ENCODE data around the gene CASZ1.

The CASZ1 gene

DNA sequence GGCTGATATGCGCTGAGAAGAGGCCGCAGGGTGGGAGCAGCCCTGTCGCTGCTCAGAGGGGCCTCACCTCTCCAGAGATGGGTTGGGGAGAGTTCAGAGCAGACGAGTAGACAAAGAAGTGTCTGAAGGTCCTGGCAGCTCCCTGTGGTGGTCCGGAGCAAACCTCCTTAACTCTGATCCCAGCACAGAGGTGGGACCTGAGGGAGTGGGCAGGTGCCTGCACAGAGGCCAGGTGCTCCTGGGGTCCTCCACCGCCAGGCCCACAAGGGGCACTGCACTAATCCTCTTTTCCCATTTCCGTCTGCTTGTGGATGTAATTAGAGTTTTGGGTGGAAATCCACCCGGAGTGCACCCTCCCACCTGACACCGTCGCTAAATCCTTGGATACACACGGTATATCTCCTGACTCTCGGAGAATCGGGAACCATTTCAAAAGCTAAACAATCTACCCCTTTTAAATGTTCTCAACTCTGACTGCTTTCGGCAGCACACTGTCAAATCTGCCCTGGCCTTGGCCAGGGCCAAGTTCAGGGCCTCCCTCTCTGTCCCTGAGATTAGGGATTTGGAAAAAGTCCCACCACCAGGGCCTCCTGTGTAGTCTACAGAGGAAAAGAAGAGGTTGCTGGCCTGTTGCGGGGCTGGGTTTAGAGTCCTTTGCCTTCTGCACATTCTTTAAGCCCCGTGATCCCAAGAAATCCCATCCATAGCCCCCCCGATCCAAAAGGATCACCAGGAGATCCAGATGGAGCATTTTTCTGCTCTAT lies 22.4 kb downstream of the CASZ1 start:
- no peak for DNase-seq (ENCODE audit: low read depth)

- DNase-seq (ENCODE audit: low read depth): no peak
These were observed 23.1 kb downstream of the CASZ1 start for GRCh38 chr1:10773376-10773775.

DNA sequence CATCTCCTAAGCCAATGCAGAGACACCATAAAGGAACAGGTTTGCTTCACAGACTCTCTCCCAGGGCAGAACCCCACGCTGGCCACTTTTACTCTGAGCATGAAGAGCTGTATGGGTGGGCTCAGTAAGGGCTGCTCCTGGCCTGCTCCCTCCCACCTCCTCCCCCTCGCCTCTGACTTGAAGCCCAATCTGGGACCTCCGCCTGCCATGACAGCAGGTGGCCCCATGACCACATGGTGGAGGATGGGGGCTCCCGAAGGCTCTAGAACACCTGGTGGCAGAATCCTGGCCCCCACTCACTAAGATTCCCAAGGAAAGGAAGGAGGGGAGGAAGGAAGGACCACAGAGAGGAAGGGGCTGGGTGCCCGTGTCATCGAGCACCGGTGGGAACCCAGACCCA lies 23.7 kb downstream of the CASZ1 start:
- no peak for DNase-seq (ENCODE audit: low read depth)

DNA sequence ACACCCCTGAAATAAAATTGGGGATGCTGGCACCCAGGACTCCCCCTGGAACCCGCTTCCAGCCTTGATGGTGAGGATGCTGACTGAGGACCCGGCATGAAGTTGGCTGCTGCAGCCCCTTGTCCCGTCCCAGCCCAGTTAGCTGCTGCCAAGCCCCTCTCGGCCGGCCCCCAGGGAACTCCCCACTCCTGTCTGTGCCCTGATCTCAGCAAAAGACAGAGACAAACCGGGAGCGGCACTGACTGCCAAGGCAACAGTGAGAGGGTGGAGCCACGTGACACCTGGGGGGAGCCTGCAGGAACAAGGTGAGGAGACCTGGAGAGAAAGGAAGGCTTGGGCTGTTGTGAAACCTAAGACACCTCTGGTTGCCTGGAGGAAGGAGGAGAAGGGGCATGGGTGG lies 24.7 kb downstream of the CASZ1 start:
- DNase-seq (ENCODE audit: low read depth): no peak

DNA sequence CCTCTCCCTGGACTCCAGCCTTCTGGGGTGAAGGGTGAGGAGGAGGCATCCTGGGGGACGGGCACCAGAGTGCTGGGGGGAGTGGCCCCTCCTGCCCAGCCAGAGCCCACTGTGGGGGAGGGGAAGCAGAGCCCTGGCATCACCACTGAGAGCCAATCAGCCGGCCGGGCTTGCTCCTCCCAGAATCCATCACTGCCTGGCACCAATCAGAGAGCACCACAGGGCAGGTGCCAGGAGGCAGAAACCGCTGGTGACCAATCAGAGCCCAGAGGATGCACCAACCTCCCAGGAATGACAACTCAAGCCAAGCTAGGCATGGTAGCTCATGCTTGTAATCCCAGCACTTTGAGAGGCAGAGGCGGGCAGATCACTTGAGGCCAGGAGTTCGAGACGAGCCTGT lies 27.9 kb downstream of the CASZ1 start:
- DNase-seq (ENCODE audit: low read depth): no peak

- DNase-seq (ENCODE audit: low read depth): no peak
These were observed 29.2 kb downstream of the CASZ1 start for GRCh38 chr1:10767282-10767681.

DNA sequence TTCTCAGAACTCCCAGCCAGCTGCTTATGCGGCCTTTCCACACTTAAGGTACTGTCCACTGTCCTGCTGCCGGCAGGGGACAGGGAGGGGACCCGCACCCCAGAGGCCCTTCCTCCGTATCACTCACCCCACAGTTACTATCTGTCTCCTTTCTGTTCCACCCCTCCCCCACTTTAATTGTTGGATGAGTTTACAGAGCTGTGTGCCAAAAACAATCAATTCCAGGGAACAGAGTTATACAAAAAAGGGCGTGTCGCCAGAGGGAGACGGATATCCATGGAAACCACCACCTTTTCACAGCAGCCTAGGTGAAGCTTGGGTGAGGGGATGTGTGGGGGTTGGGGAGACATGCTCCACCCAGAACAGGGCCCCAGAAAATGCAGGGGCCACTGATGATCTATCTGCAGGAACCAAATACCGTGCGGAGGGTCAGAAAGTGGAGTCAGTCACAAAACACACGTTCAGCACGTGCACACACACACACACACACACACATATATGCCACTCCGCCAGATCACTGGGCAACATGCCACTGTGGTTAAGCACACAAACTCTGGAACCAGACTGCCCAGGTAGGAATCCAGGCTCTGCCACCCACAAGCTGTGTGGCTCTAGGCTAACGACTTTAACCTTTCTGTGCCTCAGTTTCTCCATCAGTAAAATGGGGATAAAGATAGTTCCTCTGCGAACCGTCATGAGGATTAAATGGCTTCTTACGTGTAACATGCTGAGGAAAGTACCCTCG lies 30.5 kb downstream of the CASZ1 start:
- no peak for DNase-seq (ENCODE audit: low read depth)

DNA sequence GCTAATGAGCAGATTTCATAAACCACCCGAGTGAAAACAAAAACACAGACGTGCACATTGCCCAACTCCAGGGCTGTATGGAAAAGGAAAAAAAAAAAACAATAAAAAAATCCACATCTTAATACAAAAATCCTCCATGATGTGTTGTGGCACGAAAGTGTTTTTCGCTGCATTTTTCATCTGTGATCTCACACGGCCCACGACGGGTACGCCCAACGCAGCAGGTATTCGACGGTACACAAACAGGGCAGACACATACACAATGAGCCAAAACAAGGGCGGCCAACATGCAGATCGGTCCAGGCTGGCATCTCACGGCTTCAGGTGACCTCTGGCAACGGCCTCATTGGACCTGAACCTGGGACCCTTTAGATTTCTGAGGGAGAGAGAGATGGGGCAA lies 31.1 kb downstream of the CASZ1 start:
- no peak for DNase-seq (ENCODE audit: low read depth)

DNA sequence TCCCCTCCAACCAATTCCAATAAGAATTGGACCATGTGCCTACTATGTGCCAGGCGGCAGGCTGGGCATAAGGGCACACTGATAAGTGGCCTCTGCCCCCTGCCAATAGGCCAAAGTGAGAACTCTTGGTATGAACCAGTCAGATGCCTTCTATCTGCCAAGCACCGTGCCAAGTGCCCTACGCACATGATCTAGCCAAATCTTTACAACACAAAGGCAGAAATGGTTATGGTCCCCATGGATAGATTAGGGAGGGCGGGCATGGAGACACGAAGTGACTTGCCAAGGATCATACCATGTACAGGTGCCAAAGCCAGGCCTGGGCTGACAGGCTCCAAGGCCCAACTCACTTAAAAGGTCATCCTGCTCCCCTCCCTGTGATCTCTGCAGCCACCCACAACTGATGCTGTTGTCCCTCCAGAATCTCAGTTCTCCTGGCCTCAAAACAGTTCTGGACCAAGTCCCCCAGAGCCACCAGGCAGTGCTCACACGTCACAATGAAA lies 32.1 kb downstream of the CASZ1 start:
- no peak for DNase-seq (ENCODE audit: low read depth)

GRCh38 chr1:10762875-10763274 lies 33.6 kb downstream of the CASZ1 start:
- DNase-seq (ENCODE audit: low read depth): no peak

- DNase-seq (ENCODE audit: low read depth): no peak
These were observed 34.3 kb downstream of the CASZ1 start for GRCh38 chr1:10762153-10762523.

- no peak for DNase-seq (ENCODE audit: low read depth)
These were observed 34.8 kb downstream of the CASZ1 start for GRCh38 chr1:10761503-10762152.

DNA sequence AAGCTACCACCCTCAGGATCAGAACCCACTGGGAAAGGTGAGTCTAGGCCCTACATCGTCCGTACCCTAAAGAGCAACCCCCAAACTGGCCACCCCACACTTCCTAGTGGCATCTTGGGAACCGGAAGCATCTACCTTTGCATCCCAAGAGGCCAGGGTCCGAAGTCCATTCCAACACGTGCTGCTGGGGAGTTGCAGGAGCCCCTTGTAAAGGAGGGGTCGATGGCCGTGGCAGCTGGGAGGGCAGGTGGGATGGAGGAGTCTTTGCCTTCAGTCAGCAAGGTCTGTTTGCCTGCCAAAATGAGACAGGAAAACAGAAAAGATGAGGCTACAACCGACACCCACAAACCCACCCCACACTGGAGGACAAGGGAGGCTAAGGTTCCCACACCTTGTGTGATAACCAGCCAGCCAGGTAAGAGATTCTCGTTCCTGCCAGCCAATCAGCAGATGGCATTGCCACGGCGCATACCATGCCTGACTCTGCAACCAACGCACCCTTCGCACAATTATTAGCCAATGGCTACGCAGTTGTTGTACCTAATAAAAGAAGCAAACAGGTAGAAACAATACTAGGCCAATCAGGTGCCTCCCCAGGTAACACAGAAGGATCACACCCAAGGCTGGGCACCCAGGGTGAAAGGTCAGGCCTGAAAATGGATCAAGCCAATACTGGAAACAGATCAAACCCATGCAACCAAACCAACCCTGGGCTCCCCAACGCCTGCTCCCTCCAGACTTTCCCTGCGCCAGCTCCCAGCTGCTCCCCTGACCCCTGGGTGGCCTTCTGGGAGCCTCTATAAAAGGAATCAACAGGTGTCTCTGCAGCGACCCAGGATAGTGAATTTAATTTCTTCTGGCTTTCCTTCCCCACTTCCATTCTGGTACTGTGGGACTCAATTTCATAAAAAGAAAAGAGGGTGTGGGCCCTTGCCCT lies 35.6 kb downstream of the CASZ1 start:
- DNase-seq (ENCODE audit: low read depth): no peak

DNA sequence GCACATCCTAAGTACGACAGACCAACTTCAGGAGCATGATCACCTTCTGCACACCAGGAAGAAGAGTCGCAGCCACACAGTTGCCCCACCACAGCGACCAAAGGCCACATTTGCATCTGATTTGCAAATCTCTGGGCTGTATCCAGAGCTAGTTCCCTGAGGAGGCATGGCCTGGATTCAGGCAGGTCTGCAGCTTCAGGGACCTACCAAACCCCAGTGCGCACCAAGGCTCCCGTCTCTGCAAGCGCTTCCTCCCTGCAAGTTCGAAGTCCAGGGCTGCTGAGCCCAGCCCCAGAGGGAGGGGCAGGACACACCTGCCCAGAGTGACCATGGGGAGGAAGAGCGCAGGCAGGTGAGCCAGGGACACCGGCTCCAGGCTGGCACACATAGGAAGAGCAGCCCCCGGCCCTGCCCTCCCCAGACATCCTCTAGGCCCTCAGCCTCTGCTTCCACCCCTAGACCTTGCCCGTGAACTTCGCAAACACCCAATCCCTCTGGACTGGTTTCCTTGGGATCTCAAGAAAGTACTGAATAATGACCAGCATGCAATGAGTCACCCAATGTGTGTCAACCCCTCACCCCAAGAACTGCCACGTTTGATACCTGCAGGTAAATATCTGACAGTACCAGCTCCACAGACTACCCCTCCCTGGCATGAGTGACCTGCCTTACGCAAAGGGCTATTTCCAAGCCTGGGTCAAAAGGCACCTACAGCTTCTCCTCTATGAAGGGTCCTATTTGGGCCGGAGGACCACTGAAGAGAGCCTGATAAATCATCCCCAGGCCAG lies 36.8 kb downstream of the CASZ1 start:
- no peak for DNase-seq (ENCODE audit: low read depth)

- no peak for DNase-seq (ENCODE audit: low read depth)
These were observed 39.6 kb downstream of the CASZ1 start for GRCh38 chr1:10756842-10757241.

- peak; percentile 42 for DNase-seq (ENCODE audit: low read depth)
These were observed 40.4 kb downstream of the CASZ1 start for GRCh38 chr1:10755970-10756521.

- DNase-seq (ENCODE audit: low read depth): no peak
These were observed 41.7 kb downstream of the CASZ1 start for GRCh38 chr1:10754568-10755329.

DNA sequence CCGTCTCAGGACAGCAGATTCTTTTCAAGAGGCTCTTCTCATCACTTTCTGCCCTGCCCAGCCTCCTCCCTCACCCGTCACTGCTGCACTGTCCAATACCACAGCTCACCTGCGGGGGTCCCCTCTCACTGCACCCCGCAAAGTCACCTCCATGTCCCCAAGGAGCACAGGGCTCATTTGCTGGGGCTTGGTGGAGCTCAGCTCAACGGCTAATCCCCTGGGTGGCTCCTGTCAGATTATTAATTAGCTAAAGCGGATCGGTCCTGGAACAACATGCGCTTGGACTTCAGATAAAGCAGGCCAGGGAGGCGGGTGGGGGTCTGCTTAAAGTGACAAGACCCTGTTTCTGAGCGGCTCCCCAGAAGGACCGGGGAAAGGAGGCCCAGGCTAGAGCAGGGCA lies 43.1 kb downstream of the CASZ1 start:
- DNase-seq (ENCODE audit: low read depth): no peak

- DNase-seq (ENCODE audit: low read depth): no peak
These were observed 44.8 kb downstream of the CASZ1 start for GRCh38 chr1:10751561-10752085.

GRCh38 chr1:10751160-10751559 lies 45.3 kb downstream of the CASZ1 start:
- DNase-seq (ENCODE audit: low read depth): no peak
